Raji (cell line): ENCODE data around the gene ZDHHC14.

Experiments used
- POLR2A ChIP-seq: IDR thresholded peaks from 2 replicates; pipeline ENCODE4 v1.6.1; 2011; ENCODE audit warnings: low read depth, low read length, control low read depth; ENCODE audit not compliant: insufficient read depth

ZDHHC14 gene

DNA sequence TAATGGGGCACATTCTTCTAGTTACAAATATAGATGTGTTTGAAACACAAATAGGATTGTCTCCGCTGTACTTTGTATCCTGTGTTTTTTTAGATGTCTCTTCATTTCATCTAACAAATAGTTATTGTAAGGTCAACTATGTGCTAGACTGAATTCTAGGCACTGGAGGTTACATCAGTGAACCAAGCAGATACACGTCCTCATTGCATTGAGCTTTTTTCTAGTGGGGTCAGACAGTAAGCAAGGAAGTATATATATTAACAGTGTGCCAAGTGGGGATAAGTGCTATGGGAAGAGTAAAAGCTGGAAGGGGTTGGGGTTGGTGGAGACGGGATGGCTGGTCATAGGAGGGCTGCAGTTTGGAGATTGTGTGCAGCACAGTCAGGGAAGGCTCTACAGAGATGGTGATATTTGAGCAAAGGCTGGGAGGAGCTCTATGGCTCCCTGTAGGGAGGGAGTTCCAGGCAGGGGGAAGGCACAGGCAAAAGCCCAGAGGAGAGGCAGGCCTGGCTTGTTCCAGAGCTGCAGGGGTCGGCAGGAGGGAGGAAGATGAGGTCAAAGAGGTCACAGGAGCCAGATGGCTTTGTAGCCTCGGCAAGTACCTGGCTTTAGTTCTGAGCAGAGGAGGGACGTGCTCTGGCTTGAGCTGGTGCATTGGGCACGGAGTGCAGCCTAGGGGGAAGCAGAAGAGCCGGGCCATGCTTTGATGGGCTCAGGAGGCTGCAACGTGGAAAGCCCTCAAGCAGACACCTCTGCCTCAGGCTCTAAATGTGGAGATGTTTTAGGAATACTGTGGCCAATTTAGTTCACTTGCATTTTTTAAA is 152.3 kb downstream of the ZDHHC14 start:
- no peak for TF ChIP-seq POLR2A

DNA sequence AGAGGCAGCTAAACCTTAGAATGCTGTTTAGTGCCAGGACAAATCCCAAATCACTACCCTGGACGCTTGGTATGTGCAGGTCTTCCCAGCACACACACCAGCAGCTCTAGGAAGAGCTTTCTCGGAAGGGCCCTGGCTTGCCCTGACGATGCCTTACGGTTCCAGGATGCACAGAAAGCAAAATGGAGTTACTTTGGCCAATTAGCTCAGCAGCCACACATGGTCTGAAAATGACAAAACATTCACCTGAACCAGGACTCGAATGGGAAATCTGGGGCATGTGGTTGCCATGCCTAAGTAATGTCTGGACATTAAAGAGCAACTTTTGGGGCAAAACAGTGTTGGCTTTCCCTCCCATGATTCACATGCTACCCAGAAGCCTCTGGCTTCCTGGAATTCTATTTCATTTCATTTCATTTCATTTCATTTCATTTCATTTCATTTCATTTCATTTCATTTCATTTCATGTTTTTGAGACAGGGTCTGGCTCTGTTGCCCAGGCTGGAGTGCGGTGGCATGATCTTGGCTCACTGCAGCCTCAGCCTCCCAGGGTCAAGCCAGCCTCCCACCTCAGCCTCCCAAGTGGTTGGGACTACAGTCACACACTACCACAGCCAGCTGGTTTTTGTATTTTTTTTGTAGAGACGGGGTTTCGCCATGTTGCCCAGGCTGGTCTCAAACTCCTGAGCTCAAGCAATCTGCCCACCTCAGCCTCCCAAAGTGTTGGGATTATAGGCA is 153.3 kb downstream of the ZDHHC14 start:
- TF ChIP-seq POLR2A: no peak

DNA sequence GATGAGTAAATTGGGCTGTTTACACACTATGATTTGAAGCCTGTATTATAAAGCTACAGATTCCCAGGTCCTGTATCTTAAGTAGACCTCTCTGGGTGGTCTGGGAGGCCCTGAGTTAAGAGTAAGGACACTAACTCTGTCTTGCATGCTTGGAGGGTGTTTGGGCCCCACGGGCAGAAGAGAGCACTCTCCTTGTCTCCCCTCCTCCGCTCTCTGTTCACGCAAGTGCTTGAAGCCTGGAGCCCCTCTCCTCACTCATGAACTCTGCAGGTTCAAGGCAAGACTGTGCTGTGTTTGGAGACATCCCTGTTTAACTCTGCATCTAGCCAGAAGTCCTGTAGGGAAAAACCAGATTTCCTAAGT is 154.0 kb downstream of the ZDHHC14 start:
- TF ChIP-seq POLR2A: no peak

GRCh38 chr6:157535340-157536222 is 154.6 kb downstream of the ZDHHC14 start:
- no peak for TF ChIP-seq POLR2A

DNA sequence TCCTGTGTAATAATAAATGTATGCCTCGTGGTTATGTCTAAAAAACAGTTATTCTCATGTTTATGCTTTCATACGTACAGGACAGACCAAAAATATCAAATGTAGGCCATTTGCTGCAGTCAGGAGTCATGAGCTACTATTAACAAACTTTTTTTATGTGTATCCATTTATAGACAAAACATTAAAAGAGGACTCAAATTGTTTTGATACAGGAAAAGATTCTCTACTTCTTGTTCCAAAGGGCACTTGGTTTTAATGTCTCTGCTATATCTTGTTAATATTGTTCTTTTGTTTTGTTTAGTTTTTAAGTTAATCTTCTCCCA is 155.2 kb downstream of the ZDHHC14 start:
- no peak for TF ChIP-seq POLR2A

DNA sequence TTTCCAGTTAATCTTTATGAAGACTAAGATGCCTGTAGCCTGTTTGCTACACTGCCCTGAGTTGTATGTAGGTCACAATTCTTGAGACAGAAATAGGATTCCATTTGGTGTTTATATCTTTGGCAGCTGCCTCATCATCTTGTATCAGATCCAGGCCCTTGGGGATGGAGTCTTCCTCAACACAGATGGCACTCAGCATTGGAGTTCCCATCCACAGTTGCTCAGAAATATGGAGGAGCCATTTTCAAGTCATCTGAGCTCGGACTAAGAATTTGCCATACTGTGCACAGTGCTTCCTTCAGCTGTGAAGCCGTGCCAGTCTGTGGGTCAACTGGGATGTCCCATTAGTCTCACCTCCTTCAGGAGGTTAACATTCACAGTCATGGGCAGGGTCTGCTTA is 156.6 kb downstream of the ZDHHC14 start:
- TF ChIP-seq POLR2A: no peak

GRCh38 chr6:157538168-157538567 is 157.2 kb downstream of the ZDHHC14 start:
- no peak for TF ChIP-seq POLR2A

GRCh38 chr6:157538698-157539097 is 157.7 kb downstream of the ZDHHC14 start:
- TF ChIP-seq POLR2A: no peak

DNA sequence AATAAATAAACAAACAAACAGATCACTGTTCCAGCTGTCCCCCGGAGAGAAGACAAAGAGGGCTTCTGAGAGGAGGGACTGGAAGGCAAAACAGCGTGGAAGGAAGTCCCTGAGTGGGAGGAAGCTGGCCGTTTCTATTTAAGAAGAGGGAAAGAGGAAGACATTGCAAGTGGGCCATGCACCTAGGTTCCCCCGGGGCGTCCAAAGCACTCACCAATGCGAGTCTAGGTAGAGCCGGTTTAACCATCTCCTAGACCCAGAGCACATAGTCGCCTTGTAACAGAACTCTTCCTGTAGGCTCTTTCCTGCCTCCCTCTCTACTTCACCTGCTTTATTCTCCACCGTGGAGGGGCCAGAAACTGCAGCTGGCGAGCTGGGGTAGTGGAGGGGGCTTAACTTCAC is 158.4 kb downstream of the ZDHHC14 start:
- TF ChIP-seq POLR2A: peak; percentile 37; the same call in 1 of the 2 replicates

DNA sequence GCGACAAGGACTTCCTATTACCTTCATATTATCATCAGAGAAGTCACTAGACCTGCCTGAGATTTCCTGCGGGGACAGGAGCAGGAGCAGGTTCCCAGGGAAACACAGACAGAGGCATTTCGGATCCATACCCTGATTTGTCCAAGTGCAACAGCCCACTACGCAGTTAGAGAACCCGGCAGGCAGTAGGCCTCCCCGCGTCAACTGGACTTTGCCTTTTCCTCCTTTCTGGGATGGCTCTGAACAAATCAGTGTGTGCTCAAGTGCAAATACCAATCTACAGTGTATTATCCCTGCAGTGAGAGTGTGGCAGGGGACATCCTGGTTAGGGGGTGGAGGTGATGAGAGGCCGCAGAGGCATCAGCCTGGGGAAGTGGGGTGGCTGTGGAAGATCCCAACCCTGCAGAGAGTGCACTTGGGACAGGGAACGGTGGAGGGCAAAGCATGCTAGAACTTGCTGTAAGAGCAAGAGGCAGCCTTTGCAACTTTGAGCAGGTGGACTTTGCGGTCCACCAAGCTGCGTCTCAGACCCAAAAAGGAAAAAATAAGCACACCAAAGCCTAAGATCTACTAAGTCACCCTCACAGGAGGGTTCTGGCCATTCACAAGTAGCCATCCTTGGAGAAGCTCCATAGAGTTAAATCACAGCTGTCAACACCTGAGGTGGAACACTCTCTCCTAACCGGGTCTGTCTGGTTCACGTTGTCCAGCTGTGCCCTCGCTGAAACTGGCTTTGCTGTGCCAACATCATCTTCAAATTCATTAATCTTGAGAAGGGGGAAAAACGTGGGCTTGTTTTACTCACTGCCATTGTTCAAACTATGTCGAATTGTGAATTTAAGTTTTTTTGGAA is 159.1 kb downstream of the ZDHHC14 start:
- peak; percentile 8; the same call in 1 of the 2 replicates for TF ChIP-seq POLR2A

DNA sequence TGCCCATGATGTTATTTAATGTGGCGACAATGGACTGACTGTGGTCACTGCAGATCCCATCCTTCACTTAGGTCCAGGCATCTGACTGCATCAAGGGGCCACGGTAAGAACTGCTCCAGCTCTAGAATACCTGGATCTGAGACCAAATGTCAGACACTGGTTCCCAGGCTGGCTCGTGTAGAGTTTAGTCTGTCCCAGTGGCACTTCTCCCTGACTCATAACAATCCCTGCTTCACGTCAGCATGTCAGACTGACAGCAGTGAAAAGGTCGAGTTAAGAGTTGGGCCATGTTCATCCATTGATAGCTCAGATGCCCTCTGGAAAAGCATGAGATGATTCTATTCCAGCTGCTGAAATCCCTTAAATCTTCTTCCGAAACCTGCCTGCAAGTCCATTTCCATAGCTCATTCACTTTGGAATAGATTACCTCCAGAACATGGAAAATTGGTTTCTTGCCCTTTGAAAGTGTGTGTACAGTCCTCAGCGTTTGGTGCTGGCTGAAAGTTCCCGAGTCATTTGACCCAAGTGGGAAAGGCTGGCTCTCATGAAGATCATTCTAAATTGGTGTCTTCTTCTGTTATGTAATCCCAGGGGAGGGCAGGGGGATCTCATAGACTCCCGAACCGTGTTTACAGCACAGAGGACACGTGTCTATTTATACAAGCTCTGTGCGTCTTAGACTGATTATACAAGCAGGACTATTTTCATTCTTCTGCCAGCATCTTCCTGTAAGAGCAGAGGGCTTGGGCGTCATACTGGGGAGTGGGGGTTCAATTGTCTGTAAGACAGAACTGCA is 160.8 kb downstream of the ZDHHC14 start:
- no peak for TF ChIP-seq POLR2A

DNA sequence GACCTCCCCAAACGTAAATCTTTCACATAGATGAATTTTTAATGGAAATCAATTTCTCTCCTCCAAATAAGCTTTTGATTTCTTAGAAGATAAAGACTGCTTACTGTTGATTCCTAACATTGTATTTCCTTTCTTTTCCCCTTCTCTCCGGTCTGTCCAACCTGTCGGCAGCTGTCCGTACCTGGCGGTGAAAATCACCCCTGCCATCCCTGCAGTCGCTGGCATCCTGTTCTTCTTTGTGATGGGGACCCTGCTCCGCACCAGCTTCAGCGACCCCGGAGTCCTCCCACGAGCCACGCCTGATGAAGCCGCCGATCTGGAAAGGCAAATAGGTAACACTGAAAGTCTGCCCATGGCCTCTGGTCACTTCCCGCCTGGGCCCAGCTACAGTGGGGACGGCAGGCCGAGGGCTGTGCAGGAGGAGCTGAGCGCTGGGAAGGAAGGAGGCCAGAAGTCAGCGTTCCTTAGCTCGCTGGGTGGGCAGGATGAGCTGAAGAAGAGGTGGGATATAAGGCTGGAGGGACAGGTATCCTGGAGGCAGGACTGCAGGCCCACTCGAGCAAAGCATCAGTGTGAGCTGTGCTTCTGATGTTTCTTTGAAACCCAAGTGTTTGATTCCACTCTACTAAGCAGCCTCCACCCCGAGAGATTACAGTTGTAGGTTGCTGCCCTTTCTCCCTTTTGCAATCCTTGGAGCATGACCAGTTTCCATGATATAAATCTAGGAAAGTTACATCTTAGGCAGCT is 161.6 kb downstream of the ZDHHC14 start:
- no peak for TF ChIP-seq POLR2A

GRCh38 chr6:157546321-157546720 is 165.3 kb downstream of the ZDHHC14 start:
- no peak for TF ChIP-seq POLR2A
